Mononuclear cell (primary cell): ENCODE data around the gene C1orf105. TPM values are rescaled to one million over a fixed set of nuclear protein-coding genes. Genes with fewer than 3 reads are reported as not detected.
"Not testable (repeated sequence)": the region's sequence is repeated elsewhere in the genome, so short reads cannot be mapped to it uniquely, and the experiment has no call there.

Experiments
- H3K27me3 ChIP-seq: 2 replicates; pipeline ENCODE4 v1.6.0; 2011; ENCODE audit warnings: low read length, control low read depth; ENCODE audit not compliant: insufficient read depth
- H3K4me1 ChIP-seq: 2 replicates; pipeline ENCODE4 v1.5.1; 2011; ENCODE audit warnings: mild to moderate bottlenecking, low read length, control low read depth; ENCODE audit not compliant: insufficient read depth
- H3K4me3 ChIP-seq: 2 replicates; pipeline ENCODE4 v1.5.1; 2011; ENCODE audit warnings: mild to moderate bottlenecking, low read length, moderate library complexity
- H3K9me3 ChIP-seq: 2 replicates; pipeline ENCODE4 v1.5.1; 2011; ENCODE audit warnings: low read depth, mild to moderate bottlenecking, control low read depth, low read length
- total RNA-seq: library from RNA; depleted of rRNA; stranded (reverse); fragments of >200 nt; gene quantifications from one replicate; pipeline ENCODE4 v1.2.3, GENCODE V29; 2012

Gene C1orf105
- not detected for total RNA-seq

GRCh38 chr1:172420385-172420784 is at the start of gene C1orf105:
Gene C1orf105 (plus strand): TSS chr1:172420685. CDS start chr1:172420886, 201 bp downstream.
- H3K27me3 ChIP-seq: no peaks in the 10 kb centered on the region
- H3K9me3 ChIP-seq: no peaks in the 10 kb centered on the region
- no peak within 1 kb of the TSS for H3K4me3 ChIP-seq
- no peaks in the 10 kb centered on the region for H3K4me1 ChIP-seq

- not testable (repeated sequence) for H3K4me3 ChIP-seq, H3K4me1 ChIP-seq, H3K27me3 ChIP-seq
- H3K9me3 ChIP-seq: peaks cover 24% of the 10 kb centered on the region
Measured at GRCh38 chr1:172371646-172372045, 48.8 kb upstream of the C1orf105 start.

DNA sequence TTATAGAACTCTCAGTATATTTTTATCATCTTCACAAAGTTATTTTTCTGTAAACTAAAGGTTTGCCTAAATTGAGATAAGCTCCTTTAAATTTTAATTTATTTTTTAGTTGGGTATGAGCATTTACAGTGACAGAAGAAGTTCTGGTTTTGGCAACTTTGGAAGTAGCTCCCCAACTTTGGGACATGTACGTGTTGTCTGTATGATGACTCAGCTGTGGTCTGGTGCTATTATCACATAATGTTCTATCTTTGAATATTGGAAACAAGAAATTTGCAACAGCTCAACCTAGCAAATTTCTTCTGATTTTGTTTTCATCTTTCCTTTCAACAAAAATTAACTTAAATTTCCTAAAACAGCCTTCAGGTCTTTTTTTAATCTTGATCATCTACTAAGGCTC is 46.6 kb upstream of the C1orf105 start:
- Histone ChIP-seq H3K4me3 (no peak overlapping the region), H3K4me1 (no peaks in the 10 kb centered on the region), H3K9me3 (peaks cover 2% of the 10 kb centered on the region), H3K27me3 (no peaks in the 10 kb centered on the region)

DNA sequence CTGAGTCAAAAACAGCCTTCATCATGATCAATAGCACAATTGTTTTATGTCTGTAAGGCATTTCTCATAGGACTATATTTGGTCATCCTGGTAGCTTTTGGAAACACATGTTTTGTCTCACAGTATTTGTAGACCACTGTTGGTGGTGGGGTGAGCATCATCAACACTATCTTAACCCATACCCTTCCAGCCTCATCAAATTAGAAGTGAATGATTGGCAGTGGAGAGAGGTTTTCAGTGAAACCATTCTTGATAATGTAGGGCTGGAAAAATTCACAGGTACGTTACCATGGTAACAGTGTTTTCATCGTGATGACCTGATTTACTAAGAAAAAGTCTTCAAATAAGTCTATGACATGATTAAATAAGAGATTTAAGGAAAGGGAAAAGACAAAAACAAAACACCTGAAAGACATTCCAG is 45.3 kb upstream of the C1orf105 start:
- Histone ChIP-seq H3K27me3 (no peaks in the 10 kb centered on the region), H3K4me1 (no peaks in the 10 kb centered on the region), H3K9me3 (no peaks in the 10 kb centered on the region), H3K4me3 (no peak overlapping the region)

- H3K4me3 ChIP-seq: no peak overlapping the region
- no peaks in the 10 kb centered on the region for H3K27me3 ChIP-seq
- no peaks in the 10 kb centered on the region for H3K9me3 ChIP-seq
Measured at GRCh38 chr1:172376431-172376830, 44.1 kb upstream of the C1orf105 start.

GRCh38 chr1:172377565-172377964 is 42.9 kb upstream of the C1orf105 start:
- no peaks in the 10 kb centered on the region for H3K9me3 ChIP-seq
- H3K4me1 ChIP-seq: peaks cover 2% of the 10 kb centered on the region
- H3K27me3 ChIP-seq: no peaks in the 10 kb centered on the region
- H3K4me3 ChIP-seq: no peak overlapping the region

More at GRCh38 chr1:172376431-172376830, 44.1 kb upstream of the C1orf105 start:
- no peaks in the 10 kb centered on the region for H3K4me1 ChIP-seq

DNA sequence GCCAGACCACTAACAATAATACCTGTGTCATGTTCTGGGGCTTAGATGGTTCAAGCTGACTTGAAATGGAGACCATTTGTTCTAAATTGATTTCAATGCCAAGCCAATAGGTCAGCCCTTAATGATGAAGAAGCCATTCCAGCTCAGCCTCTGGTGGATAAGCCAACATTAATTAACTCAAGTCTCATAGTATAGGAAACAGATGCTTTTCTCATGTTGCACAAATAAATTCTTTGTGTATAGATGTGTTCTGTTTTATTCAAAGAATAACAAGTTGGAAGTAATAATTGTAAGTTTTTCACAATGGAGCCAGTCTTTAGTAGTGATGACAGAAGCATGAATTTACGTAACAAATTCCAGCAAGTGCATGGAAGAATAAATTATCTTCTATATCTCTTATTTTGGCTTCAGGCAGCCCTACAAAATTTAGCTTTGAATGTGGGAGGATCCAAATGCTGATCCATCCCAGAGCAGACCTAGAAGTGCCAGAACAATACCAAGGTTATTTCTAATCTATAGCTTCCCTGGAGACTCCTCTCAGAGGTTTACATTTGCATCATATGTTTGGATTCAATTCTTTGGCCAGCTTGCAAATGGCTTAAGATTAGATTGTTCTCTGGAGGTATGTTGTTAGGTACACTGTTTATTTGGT is 42.2 kb upstream of the C1orf105 start:
- Histone ChIP-seq H3K4me3 (no peak overlapping the region), H3K27me3 (no peaks in the 10 kb centered on the region), H3K4me1 (peaks cover 2% of the 10 kb centered on the region), H3K9me3 (no peaks in the 10 kb centered on the region)

GRCh38 chr1:172380441-172381244 is 39.8 kb upstream of the C1orf105 start:
- Histone ChIP-seq H3K4me1 (peaks cover 2% of the 10 kb centered on the region), H3K9me3 (no peaks in the 10 kb centered on the region), H3K27me3 (no peaks in the 10 kb centered on the region), H3K4me3 (no peak overlapping the region)

- no peaks in the 10 kb centered on the region for H3K27me3 ChIP-seq
- H3K9me3 ChIP-seq: no peaks in the 10 kb centered on the region
- peaks cover 2% of the 10 kb centered on the region for H3K4me1 ChIP-seq
- no peak overlapping the region for H3K4me3 ChIP-seq
Measured at GRCh38 chr1:172381946-172382345, 38.5 kb upstream of the C1orf105 start.

DNA sequence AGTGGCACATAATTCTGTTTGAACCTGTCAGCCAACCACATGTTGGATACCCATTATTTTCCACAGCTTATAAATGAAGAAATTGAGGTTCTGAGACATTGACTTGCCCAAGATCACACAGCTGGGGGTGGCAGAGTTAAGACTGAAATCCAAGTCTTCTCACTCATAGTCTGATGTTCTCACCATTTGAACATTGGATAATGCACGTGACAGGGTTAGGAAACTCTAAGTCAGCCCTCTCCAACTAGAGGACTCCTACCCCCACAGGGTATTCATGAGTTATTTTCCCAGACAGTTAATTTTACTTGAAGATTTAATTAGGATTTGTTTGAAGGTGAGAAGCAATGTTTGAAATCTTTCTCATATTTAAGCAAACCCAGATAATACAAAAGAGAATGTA is 38.1 kb upstream of the C1orf105 start:
- peaks cover 2% of the 10 kb centered on the region for H3K4me1 ChIP-seq

DNA sequence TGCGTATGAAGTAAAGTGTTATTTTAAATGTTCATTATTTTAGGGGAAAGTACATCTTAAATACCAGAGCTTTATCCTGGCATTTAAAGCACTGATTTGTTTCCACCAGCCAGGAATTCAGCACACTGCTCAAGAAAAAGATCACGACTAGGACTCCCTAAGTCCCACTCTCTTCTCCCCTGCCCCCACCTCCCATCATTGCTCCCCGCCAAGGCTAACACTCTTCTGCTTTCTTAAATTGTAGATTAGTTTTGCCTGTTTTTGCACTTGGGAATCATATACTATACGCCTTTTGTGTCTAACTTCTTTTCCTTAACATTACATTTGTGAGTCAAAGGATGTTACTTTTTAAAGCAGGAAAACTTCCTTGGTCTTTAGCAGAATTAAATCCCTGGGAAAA is 37.5 kb upstream of the C1orf105 start:
- Histone ChIP-seq H3K4me3 (no peak overlapping the region), H3K9me3 (no peaks in the 10 kb centered on the region), H3K4me1 (peaks cover 2% of the 10 kb centered on the region), H3K27me3 (no peaks in the 10 kb centered on the region)

More for the DNA sequence above, 38.1 kb upstream of the C1orf105 start:
- Histone ChIP-seq H3K4me3 (no peak overlapping the region), H3K9me3 (no peaks in the 10 kb centered on the region), H3K27me3 (no peaks in the 10 kb centered on the region)

GRCh38 chr1:172383536-172383935 is 36.9 kb upstream of the C1orf105 start:
- no peak overlapping the region for H3K4me3 ChIP-seq
- no peaks in the 10 kb centered on the region for H3K27me3 ChIP-seq
- no peaks in the 10 kb centered on the region for H3K9me3 ChIP-seq
- H3K4me1 ChIP-seq: peaks cover 2% of the 10 kb centered on the region

GRCh38 chr1:172384656-172385055 is 35.8 kb upstream of the C1orf105 start:
- Histone ChIP-seq H3K27me3 (no peaks in the 10 kb centered on the region), H3K4me1 (peaks cover 2% of the 10 kb centered on the region), H3K4me3 (no peak overlapping the region), H3K9me3 (no peaks in the 10 kb centered on the region)

DNA sequence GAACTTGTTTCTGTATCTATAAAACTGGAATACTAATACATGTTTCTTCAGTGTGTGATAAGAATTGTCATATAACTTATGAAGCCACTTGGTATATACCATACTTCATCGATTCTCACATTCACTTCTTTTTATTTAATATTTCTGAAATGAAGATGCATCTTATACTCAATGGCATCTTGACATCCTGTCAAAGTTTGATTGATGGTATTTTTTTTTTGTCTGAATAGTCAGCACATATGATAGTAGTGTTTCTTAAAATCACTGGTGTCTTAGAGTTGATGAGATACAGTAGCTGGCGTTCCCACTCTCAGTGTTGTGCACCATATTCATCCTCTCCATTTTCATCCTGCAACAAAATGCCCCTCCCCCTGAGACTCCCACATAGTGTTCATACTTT is 34.4 kb upstream of the C1orf105 start:
- Histone ChIP-seq H3K27me3 (no peaks in the 10 kb centered on the region), H3K4me3 (no peak overlapping the region), H3K9me3 (no peaks in the 10 kb centered on the region), H3K4me1 (peaks cover 9% of the 10 kb centered on the region)

- Histone ChIP-seq H3K9me3 (no peaks in the 10 kb centered on the region), H3K4me1 (peaks cover 11% of the 10 kb centered on the region), H3K27me3 (no peaks in the 10 kb centered on the region), H3K4me3 (no peak overlapping the region)
Measured at GRCh38 chr1:172388490-172388889, 32.0 kb upstream of the C1orf105 start.

- no peak overlapping the region for H3K4me3 ChIP-seq
- no peaks in the 10 kb centered on the region for H3K27me3 ChIP-seq
- H3K4me1 ChIP-seq: peaks cover 25% of the 10 kb centered on the region
- no peaks in the 10 kb centered on the region for H3K9me3 ChIP-seq
Measured at GRCh38 chr1:172390301-172390682, 30.2 kb upstream of the C1orf105 start.
